Measurements from ENCODE around the gene P2RY2. TPM values are rescaled to one million over a fixed set of nuclear protein-coding genes. Genes with fewer than 3 reads are reported as not detected.
"Not testable (repeated sequence)": the region's sequence is repeated elsewhere in the genome, so short reads cannot be mapped to it uniquely, and the experiment has no call there.

Gene P2RY2
- total RNA-seq, 1 experiment from 2014 or later: 1.2 TPM

- TF ChIP-seq, protein P1, sequence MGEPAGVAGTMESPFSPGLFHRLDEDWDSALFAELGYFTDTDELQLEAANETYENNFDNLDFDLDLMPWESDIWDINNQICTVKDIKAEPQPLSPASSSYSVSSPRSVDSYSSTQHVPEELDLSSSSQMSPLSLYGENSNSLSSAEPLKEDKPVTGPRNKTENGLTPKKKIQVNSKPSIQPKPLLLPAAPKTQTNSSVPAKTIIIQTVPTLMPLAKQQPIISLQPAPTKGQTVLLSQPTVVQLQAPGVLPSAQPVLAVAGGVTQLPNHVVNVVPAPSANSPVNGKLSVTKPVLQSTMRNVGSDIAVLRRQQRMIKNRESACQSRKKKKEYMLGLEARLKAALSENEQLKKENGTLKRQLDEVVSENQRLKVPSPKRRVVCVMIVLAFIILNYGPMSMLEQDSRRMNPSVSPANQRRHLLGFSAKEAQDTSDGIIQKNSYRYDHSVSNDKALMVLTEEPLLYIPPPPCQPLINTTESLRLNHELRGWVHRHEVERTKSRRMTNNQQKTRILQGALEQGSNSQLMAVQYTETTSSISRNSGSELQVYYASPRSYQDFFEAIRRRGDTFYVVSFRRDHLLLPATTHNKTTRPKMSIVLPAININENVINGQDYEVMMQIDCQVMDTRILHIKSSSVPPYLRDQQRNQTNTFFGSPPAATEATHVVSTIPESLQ (CRISPR knock-in tag; IDR thresholded peaks at IDR 0.05): no peak
- TF ChIP-seq, protein P2, sequence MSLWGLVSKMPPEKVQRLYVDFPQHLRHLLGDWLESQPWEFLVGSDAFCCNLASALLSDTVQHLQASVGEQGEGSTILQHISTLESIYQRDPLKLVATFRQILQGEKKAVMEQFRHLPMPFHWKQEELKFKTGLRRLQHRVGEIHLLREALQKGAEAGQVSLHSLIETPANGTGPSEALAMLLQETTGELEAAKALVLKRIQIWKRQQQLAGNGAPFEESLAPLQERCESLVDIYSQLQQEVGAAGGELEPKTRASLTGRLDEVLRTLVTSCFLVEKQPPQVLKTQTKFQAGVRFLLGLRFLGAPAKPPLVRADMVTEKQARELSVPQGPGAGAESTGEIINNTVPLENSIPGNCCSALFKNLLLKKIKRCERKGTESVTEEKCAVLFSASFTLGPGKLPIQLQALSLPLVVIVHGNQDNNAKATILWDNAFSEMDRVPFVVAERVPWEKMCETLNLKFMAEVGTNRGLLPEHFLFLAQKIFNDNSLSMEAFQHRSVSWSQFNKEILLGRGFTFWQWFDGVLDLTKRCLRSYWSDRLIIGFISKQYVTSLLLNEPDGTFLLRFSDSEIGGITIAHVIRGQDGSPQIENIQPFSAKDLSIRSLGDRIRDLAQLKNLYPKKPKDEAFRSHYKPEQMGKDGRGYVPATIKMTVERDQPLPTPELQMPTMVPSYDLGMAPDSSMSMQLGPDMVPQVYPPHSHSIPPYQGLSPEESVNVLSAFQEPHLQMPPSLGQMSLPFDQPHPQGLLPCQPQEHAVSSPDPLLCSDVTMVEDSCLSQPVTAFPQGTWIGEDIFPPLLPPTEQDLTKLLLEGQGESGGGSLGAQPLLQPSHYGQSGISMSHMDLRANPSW (CRISPR knock-in tag; conservative IDR thresholded peaks at IDR 0.05; ENCODE audit: low read depth): no peak
- TF ChIP-seq E2F1 (CRISPR knock-in tag; IDR thresholded peaks at IDR 0.05) (no peak), SMAD4 (CRISPR knock-in tag; IDR thresholded peaks at IDR 0.05) (no peak), ZNF416 (CRISPR knock-in tag; IDR thresholded peaks at IDR 0.05) (no peak), CDX4 (CRISPR knock-in tag; IDR thresholded peaks at IDR 0.05; ENCODE audit: borderline replicate concordance) (no peak), GRHL2 (CRISPR knock-in tag; IDR thresholded peaks at IDR 0.05; ENCODE audit: insufficient replicate concordance, severe bottlenecking) (no peak), ZNF263 (CRISPR knock-in tag; IDR thresholded peaks at IDR 0.05; ENCODE audit: low read depth) (no peak), SP1 (CRISPR knock-in tag; conservative IDR thresholded peaks at IDR 0.05) (no peak), NR3C1 (CRISPR knock-in tag; conservative IDR thresholded peaks at IDR 0.05; ENCODE audit: low read depth) (no peak)
- TF ChIP-seq, protein P3, sequence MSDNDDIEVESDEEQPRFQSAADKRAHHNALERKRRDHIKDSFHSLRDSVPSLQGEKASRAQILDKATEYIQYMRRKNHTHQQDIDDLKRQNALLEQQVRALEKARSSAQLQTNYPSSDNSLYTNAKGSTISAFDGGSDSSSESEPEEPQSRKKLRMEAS (CRISPR knock-in tag; IDR thresholded peaks at IDR 0.05): no peak
- TF ChIP-seq, protein P4, sequence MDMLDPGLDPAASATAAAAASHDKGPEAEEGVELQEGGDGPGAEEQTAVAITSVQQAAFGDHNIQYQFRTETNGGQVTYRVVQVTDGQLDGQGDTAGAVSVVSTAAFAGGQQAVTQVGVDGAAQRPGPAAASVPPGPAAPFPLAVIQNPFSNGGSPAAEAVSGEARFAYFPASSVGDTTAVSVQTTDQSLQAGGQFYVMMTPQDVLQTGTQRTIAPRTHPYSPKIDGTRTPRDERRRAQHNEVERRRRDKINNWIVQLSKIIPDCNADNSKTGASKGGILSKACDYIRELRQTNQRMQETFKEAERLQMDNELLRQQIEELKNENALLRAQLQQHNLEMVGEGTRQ (CRISPR knock-in tag; IDR thresholded peaks at IDR 0.05): no peak
Observed at GRCh38 chr11:73273222-73273895, 55.3 kb downstream of the P2RY2 start (continued).

GRCh38 chr11:73274191-73274590 lies 56.1 kb downstream of the P2RY2 start:
- H3K27ac Mint-ChIP-seq; POLR2A ChIA-PET; H3K9me3 Mint-ChIP-seq; DNase-seq (ENCODE audit: low spot score); ATAC-seq; H3K27me3 Mint-ChIP-seq (ENCODE audit: low read depth); H3K4me3 Mint-ChIP-seq; H3K36me3 Mint-ChIP-seq: not testable (repeated sequence)
- CTCF ChIA-PET: interaction anchor here (1.0 to 4.4 kb wide), 8 partner anchors 15 to 86 kb away, joined by 3 to 20 read pairs (median 4); no protein-coding TSS in a partner anchor
- H3K4me1 Mint-ChIP-seq: peaks cover 29% of the 10 kb centered on the region

DNA sequence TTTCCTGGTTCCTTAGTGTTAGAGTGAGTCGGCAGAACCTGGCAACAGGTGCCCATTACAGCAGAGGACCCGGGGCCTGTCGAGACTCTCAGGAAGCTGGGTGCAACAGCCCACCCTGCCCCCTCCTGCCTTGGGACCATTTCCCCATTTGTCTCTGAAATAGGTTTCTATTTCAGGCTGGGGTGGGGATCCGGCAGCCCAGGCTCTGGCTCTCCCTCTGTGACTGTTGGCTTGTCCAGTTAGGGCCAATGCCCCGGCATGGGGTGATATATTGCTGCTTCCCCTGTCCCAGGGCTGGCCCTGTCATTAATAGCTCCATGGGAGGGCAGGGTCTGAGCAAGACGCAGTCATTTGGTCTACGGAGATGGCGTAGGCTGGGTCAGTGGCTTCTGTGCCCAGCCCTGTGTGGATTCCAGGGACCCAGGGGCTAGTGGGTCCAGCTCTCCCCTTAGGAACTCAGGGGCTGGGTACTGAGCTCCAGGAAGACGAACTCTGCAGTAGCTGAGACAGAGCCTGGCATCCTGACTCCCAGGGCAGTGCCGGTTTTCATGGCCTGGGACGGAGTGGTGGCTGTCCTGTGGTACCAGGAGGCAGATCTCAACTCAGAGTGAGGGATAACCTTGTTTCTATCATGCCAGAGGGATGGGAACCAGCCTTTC lies 56.8 kb downstream of the P2RY2 start:
- Mint-ChIP-seq H3K4me3 (no peak overlapping the region), H3K27ac (no peak overlapping the region), H3K9me3 (no peaks in the 10 kb centered on the region), H3K4me1 (peaks cover 22% of the 10 kb centered on the region), H3K27me3 (ENCODE audit: low read depth) (no peaks in the 10 kb centered on the region), H3K36me3 (no peaks in the 10 kb centered on the region)
- CTCF ChIA-PET: interaction anchor here (1.0 to 1.4 kb wide), 6 partner anchors 15 to 86 kb away, joined by 3 to 5 read pairs (median 4); no protein-coding TSS in a partner anchor
- DNase-seq (ENCODE audit: low spot score): peak; percentile 8
- no peak for ATAC-seq
- TF ChIP-seq JAZF1 (CRISPR knock-in tag; IDR thresholded peaks at IDR 0.05): no peak
- POLR2A ChIA-PET: no interaction called here

Measured in WTC11 (cell line).